Heart left ventricle (tissue), 13 donors: Measurements from ENCODE around the gene VTI1A.

Experiments used
- POLR2A ChIP-seq, 2 donors: fragments of 450-650 bp; IDR thresholded peaks; one replicate each; pipeline ENCODE4 v1.6.1; 2017; ENCODE audit warnings: antibody characterized with exemption in 2 of 2, mild to moderate bottlenecking in 2 of 2, moderate library complexity in 2 of 2
- TF ChIP-seq, protein P1 (sequence below), 12 donors: fragments of 200-600 bp; sonication (generic) in 4 of 12; IDR thresholded peaks; one replicate each; pipeline versions ENCODE4 v1.5.0 to v1.8.0; 2018 to 2022; ENCODE audit warnings: antibody characterized with exemption in 12 of 12, mild to moderate bottlenecking in 5 of 12
- donor health status: ischemic (EF 13 %, LVEDD 7.1; RV severe dilation, severe dysfunction).
- donor health status: DM: no; HTN: yes; CAD: no.
- donor health status: DM: no; HTN: no; CAD: no.
- donor health status: ischemic (EF 25% LVEDD 6.9; RV normal size, moderate dysfunction).
- donor health status: ischemic (EF 25% LVEDD 5.7; RV mildly dilated, moderate dysfunction).
- donor health status: ischemic (EF 35%, LVEDD 5.7; RV mildly dilated, moderate dysfunction).
- donor health status: nonischemic (EF 11% LVEDD 7.7; RV severe dilation, severe dysfunction).
- donor health status: DM: yes; HTN: yes; CAD: no.
- donor health status: PGD.
- donor health status: ischemic (EF 29% LVEDD 5.4; RV normal size, mild dysfunction).
- donor health status: nonischemic (EF 23%, LVEDD 6.1; RV moderate dilation, normal function).

DNA sequence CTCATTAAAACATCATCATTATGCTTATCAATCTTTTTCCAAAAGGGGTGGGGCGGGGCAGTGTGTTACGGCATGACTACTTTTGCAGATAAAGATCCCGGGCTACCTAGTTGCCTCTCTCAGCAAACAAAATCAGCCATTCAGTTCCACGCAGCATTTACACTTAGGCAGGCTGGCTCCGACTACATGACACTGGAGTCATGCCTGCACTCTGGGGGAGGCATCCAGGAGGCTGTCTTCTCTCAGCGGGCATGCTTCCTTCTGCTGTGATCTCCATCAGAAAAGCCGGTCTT, 309.2 kb downstream of the VTI1A start:
- no peak for TF ChIP-seq POLR2A (IDR thresholded peaks at IDR 0.05)
- TF ChIP-seq, protein P1, sequence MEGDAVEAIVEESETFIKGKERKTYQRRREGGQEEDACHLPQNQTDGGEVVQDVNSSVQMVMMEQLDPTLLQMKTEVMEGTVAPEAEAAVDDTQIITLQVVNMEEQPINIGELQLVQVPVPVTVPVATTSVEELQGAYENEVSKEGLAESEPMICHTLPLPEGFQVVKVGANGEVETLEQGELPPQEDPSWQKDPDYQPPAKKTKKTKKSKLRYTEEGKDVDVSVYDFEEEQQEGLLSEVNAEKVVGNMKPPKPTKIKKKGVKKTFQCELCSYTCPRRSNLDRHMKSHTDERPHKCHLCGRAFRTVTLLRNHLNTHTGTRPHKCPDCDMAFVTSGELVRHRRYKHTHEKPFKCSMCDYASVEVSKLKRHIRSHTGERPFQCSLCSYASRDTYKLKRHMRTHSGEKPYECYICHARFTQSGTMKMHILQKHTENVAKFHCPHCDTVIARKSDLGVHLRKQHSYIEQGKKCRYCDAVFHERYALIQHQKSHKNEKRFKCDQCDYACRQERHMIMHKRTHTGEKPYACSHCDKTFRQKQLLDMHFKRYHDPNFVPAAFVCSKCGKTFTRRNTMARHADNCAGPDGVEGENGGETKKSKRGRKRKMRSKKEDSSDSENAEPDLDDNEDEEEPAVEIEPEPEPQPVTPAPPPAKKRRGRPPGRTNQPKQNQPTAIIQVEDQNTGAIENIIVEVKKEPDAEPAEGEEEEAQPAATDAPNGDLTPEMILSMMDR (IDR thresholded peaks at IDR 0.05): no peak
